ENCODE measurements around the gene DUS1L.

GRCh38 chr17:82041144-82041814 is 24.3 kb downstream of the DUS1L start:
- no peak for TF ChIP-seq CTCF (conservative IDR thresholded peaks at IDR 0.05 in 1 of 2, IDR thresholded peaks at IDR 0.05 in 1 of 2; ENCODE audit: extremely low read depth in 1 of 2, insufficient read depth in 1 of 2, low read depth in 1 of 2, low read length in 2 of 2)
- no peak for TF ChIP-seq EZH2 (IDR thresholded peaks at IDR 0.05; ENCODE audit: borderline replicate concordance, low read length)

All from mammary epithelial cell (primary cell).